H9 (cell line): Measurements from ENCODE around the gene FHL3. TPM values are rescaled to one million over a fixed set of nuclear protein-coding genes. Genes with fewer than 3 reads are reported as not detected.

Source experiments
- DNase-seq: peaks from one replicate; pipeline ENCODE4 v3.0.0-alpha.2; 2017
- H2AFZ ChIP-seq: one replicate; pipeline ENCODE4 v1.6.1; 2013; ENCODE audit warnings: mild to moderate bottlenecking, low read length, control low read depth, moderate library complexity
- H2AK5ac ChIP-seq: 2 replicates; pipeline ENCODE4 v1.6.1; 2013; ENCODE audit warnings: low read length, control low read depth, mixed read lengths; ENCODE audit not compliant: insufficient read length
- H2BK120ac ChIP-seq: one replicate; pipeline ENCODE4 v1.6.1; 2013; ENCODE audit warnings: low read depth, mild to moderate bottlenecking, low read length, control low read depth, inconsistent platforms; ENCODE audit not compliant: poor library complexity, severe bottlenecking
- H2BK12ac ChIP-seq: 2 replicates; pipeline ENCODE4 v1.6.1; 2013; ENCODE audit warnings: low read length, control low read depth, mixed read lengths, low read depth; ENCODE audit not compliant: insufficient read length
- H2BK15ac ChIP-seq: 2 replicates; pipeline ENCODE4 v1.6.1; 2013; ENCODE audit warnings: low read depth, low read length, control low read depth
- H2BK20ac ChIP-seq: one replicate; pipeline ENCODE4 v1.6.1; 2013; ENCODE audit warnings: low read depth, mild to moderate bottlenecking, low read length, control low read depth, inconsistent platforms; ENCODE audit not compliant: poor library complexity, severe bottlenecking
- H2BK5ac ChIP-seq: 2 replicates; pipeline ENCODE4 v1.6.1; 2013; ENCODE audit warnings: low read length, control low read depth, mixed read lengths; ENCODE audit not compliant: insufficient read length
- H3K14ac ChIP-seq: 2 replicates; pipeline ENCODE4 v1.6.1; 2013; ENCODE audit warnings: low read length, control low read depth; ENCODE audit not compliant: insufficient read depth
- H3K18ac ChIP-seq: 2 replicates; pipeline ENCODE4 v1.6.1; 2013; ENCODE audit warnings: low read depth, mild to moderate bottlenecking, mixed read lengths, low read length, control low read depth; ENCODE audit not compliant: insufficient read length
- H3K23ac ChIP-seq: 2 replicates; pipeline ENCODE4 v1.6.1; 2013; ENCODE audit warnings: low read length, control low read depth, mixed read lengths, low read depth; ENCODE audit not compliant: insufficient read length
- H3K23me2 ChIP-seq: 2 replicates; pipeline ENCODE4 v1.6.1; 2013; ENCODE audit warnings: low read depth, mild to moderate bottlenecking, mixed read lengths, low read length, control low read depth; ENCODE audit not compliant: insufficient read length, poor library complexity, severe bottlenecking
- H3K27ac ChIP-seq: 2 replicates; pipeline ENCODE4 v1.5.1; 2013; ENCODE audit warnings: low read length, control low read depth, mixed read lengths, low read depth; ENCODE audit not compliant: insufficient read length
- H3K27me3 ChIP-seq: 2 replicates; pipeline ENCODE4 v1.6.1; 2013; ENCODE audit warnings: low read length, control low read depth, inconsistent platforms; ENCODE audit not compliant: insufficient read depth
- H3K4ac ChIP-seq: 2 replicates; pipeline ENCODE4 v1.6.1; 2013; ENCODE audit warnings: low read depth, mild to moderate bottlenecking, control low read depth, inconsistent platforms, low read length, moderate library complexity
- H3K4me1 ChIP-seq: 2 replicates; pipeline ENCODE4 v1.6.1; 2013; ENCODE audit warnings: low read length, control low read depth, inconsistent platforms; ENCODE audit not compliant: insufficient read depth
- H3K4me2 ChIP-seq: 2 replicates; pipeline ENCODE4 v1.6.1; 2013; ENCODE audit warnings: low read length, control low read depth, mixed read lengths; ENCODE audit not compliant: insufficient read length, insufficient read depth
- H3K56ac ChIP-seq: 2 replicates; pipeline ENCODE4 v1.6.1; 2013; ENCODE audit warnings: low read depth, mild to moderate bottlenecking, mixed read lengths, low read length, control low read depth; ENCODE audit not compliant: insufficient read length
- H3K79me1 ChIP-seq: 2 replicates; pipeline ENCODE4 v1.6.1; 2013; ENCODE audit warnings: low read depth, mild to moderate bottlenecking, moderate library complexity, low read length, control low read depth, inconsistent platforms; ENCODE audit not compliant: insufficient read depth, poor library complexity, severe bottlenecking
- H3K79me2 ChIP-seq: 2 replicates; pipeline ENCODE4 v1.6.1; 2013; ENCODE audit warnings: low read length, control low read depth, inconsistent platforms; ENCODE audit not compliant: insufficient read depth
- H3K9ac ChIP-seq: 2 replicates; pipeline ENCODE4 v1.6.1; 2013; ENCODE audit warnings: low read length, control low read depth, mixed read lengths; ENCODE audit not compliant: insufficient read length; ENCODE audit errors: extremely low read depth
- H3K9me3 ChIP-seq: one replicate; pipeline ENCODE4 v1.6.1; 2013; ENCODE audit warnings: low read depth, low read length, inconsistent platforms; ENCODE audit not compliant: control insufficient read depth
- H3T11ph ChIP-seq: one replicate; pipeline ENCODE4 v1.6.1; 2013; ENCODE audit warnings: mild to moderate bottlenecking, low read length, control low read depth, inconsistent platforms
- H4K20me1 ChIP-seq: one replicate; pipeline ENCODE4 v1.6.1; 2013; ENCODE audit not compliant: control insufficient read depth, insufficient read length, insufficient read depth
- H4K5ac ChIP-seq: 2 replicates; pipeline ENCODE4 v1.6.1; 2013; ENCODE audit warnings: low read depth, mild to moderate bottlenecking, mixed read lengths, low read length, control low read depth; ENCODE audit not compliant: insufficient read length
- H4K8ac ChIP-seq: replicated peaks from 2 replicates; pipeline ENCODE4 v1.6.1; 2013; ENCODE audit warnings: low read length, control low read depth, mixed read lengths, low read depth; ENCODE audit not compliant: insufficient read length
- H4K91ac ChIP-seq: 2 replicates; pipeline ENCODE4 v1.6.1; 2013; ENCODE audit warnings: low read depth, mild to moderate bottlenecking, moderate library complexity, mixed read lengths, low read length, control low read depth; ENCODE audit not compliant: insufficient read length
- H3K27ac Mint-ChIP-seq, 3 experiments: 2 replicates in 2 of 3; 3 replicates in 1 of 3; pipeline ENCODE4 v1.8.0; 2020 to 2021; ENCODE audit warnings: mixed read lengths in 3 of 3, mild to moderate bottlenecking in 1 of 3, moderate library complexity in 1 of 3
- H3K27me3 Mint-ChIP-seq: 2 replicates; pipeline ENCODE4 v1.8.0; 2021; ENCODE audit warnings: low read depth, mild to moderate bottlenecking, moderate library complexity, mixed read lengths
- H3K36me3 Mint-ChIP-seq, 3 experiments: 2 replicates in 2 of 3; 3 replicates in 1 of 3; pipeline ENCODE4 v1.8.0; 2020 to 2021; ENCODE audit warnings: low read depth in 3 of 3, mixed read lengths in 3 of 3; ENCODE audit not compliant: insufficient read depth in 1 of 3
- H3K4me1 Mint-ChIP-seq, 2 experiments: 2 replicates each; pipeline ENCODE4 v1.8.0; 2020; ENCODE audit warnings: mixed read lengths in 2 of 2
- H3K4me3 Mint-ChIP-seq, 2 experiments: 2 replicates in 1 of 2; 3 replicates in 1 of 2; pipeline ENCODE4 v1.8.0; 2020 to 2021; ENCODE audit warnings: mild to moderate bottlenecking in 2 of 2, mixed read lengths in 2 of 2, moderate library complexity in 1 of 2
- H3K9me3 Mint-ChIP-seq, 2 experiments: 2 replicates in 1 of 2; 3 replicates in 1 of 2; pipeline ENCODE4 v1.8.0; 2020; ENCODE audit warnings: mild to moderate bottlenecking in 2 of 2, mixed read lengths in 2 of 2, moderate library complexity in 1 of 2
- CTCF ChIP-seq: fragments of 200-600 bp; sonication (generic); conservative IDR thresholded peaks from 3 replicates; pipeline ENCODE4 v1.8.0; 2021; ENCODE audit warnings: antibody characterized with exemption, mild to moderate bottlenecking
- WGBS: extraction: QIAGEN DNeasy Blood & Tissue Kit; methylation state at CpG from one replicate; pipeline ENCODE4 v1.1.7; 2013; ENCODE audit warnings: missing lambda C conversion rate, low lambda C conversion rate, mixed read lengths; ENCODE audit not compliant: insufficient read length; ENCODE audit errors: extremely low coverage; 5-methylcytosine and 5-hydroxymethylcytosine counted together
- total RNA-seq: library from RNA; stranded (reverse); gene quantifications from 2 replicates; pipeline ENCODE4 v1.2.1, GENCODE V29; 2021

The FHL3 gene
- total RNA-seq, 1 experiment from 2014 or later: 32.8 TPM

DNA sequence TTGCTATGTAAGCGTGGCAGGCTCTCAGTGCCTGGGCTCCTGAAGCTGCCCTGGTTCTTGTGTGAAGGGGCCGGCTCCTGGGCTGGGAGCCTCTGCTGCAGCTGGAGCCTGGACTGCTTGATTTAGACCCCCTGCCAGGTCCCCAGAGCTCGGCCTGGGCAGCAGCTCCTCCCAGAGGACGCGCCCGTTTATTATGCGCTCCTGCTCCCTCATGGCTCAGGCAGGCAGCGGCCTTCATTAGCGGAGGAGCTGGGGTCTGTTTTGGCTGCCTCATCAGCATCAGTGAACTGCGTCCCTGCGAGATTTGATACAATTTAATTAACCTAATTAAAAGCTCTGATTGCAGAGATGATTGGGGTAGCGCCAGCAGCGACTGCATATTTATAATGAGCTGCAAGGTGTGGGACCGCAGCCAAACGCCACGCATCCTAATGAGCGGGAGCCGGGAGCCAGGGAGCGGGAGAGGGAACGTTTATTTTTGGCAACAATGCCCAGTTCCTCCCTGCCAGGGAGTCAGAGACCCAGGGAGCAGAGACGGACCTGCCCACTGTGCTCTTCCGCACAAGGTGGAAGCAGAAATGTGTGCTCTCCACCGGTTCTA is 23.9 kb upstream of the FHL3 start:
- peak overlapping the region; percentile 10 to 59; a peak in 2 of 5 replicates for H3K4me3 Mint-ChIP-seq
- Histone ChIP-seq H4K8ac (no peak overlapping the region), H3K4ac (no peak overlapping the region), H3K23me2 (no peaks in the 10 kb centered on the region), H3K23ac (no peak overlapping the region), H3K56ac (no peak overlapping the region), H3K14ac (no peak overlapping the region), H3K18ac (no peak overlapping the region), H3K79me2 (no peaks in the 10 kb centered on the region), H2BK12ac (no peak overlapping the region), H3K27ac (no peak overlapping the region), H3K4me1 (peaks cover 2% of the 10 kb centered on the region; the same call in 1 of the 2 replicates), H3K27me3 (no peaks in the 10 kb centered on the region), H3T11ph (no peak overlapping the region), H4K20me1 (no peaks in the 10 kb centered on the region), H3K79me1 (no peaks in the 10 kb centered on the region), H3K4me2 (no peak overlapping the region), H3K9ac (no peak overlapping the region), H2BK20ac (no peak overlapping the region), H4K5ac (no peak overlapping the region), H4K91ac (no peak overlapping the region), H2BK5ac (no peak overlapping the region), H2BK120ac (no peak overlapping the region), H2AK5ac (no peak overlapping the region), H2BK15ac (no peak overlapping the region), H2AFZ (no peak overlapping the region), H3K9me3 (no peaks in the 10 kb centered on the region)
- peak overlapping the region; percentile 64 to 82 (median 74); a peak in 4 of 7 replicates for H3K27ac Mint-ChIP-seq
- DNase-seq: peak; percentile 86
- TF ChIP-seq CTCF: peak; percentile 33; the same call in 2 of the 3 replicates
- H3K9me3 Mint-ChIP-seq: no peaks in the 10 kb centered on the region
- WGBS: no CpG with 5 or more reads among the region's 23 CpGs
- peaks cover 7 to 25% (median 14%) of the 10 kb centered on the region in 3 experiments; a peak in 6 of 7 replicates for H3K36me3 Mint-ChIP-seq
- no peaks in the 10 kb centered on the region; the same call in 1 of the 2 replicates for H3K27me3 Mint-ChIP-seq
- H3K4me1 Mint-ChIP-seq: peaks cover 35 to 51% of the 10 kb centered on the region in 2 experiments
